ENCODE data around the gene OGFOD3.

The OGFOD3 gene

DNA sequence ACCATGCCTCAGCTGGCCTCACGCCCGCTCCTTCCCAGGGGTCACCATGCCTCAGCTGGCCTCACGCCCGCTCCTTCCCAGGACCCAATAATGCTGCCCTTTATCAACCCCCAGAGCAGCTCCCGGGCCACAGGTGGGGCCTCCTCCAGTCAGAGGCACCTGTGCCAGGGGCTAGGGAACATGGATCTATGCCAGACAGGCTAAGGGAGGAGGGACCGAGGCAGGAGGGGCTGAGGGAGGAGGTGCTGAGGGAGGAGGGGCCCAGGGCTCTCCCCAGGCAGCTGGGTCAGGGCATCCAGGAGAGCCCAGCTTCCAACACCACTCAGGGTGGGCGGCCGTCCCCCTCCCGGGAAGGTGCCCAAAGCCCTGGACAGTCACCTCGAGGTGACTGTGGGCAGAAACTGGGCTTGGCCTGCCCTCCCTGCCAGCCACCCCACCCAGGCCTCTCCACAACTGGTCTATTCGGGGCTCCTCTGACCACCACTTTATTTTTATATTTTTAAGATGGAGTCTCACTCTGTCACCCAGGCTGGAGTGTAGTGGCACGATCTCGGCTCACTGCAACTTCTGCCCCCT, 27.4 kb downstream of the OGFOD3 start:
- TF ChIP-seq, protein P1, sequence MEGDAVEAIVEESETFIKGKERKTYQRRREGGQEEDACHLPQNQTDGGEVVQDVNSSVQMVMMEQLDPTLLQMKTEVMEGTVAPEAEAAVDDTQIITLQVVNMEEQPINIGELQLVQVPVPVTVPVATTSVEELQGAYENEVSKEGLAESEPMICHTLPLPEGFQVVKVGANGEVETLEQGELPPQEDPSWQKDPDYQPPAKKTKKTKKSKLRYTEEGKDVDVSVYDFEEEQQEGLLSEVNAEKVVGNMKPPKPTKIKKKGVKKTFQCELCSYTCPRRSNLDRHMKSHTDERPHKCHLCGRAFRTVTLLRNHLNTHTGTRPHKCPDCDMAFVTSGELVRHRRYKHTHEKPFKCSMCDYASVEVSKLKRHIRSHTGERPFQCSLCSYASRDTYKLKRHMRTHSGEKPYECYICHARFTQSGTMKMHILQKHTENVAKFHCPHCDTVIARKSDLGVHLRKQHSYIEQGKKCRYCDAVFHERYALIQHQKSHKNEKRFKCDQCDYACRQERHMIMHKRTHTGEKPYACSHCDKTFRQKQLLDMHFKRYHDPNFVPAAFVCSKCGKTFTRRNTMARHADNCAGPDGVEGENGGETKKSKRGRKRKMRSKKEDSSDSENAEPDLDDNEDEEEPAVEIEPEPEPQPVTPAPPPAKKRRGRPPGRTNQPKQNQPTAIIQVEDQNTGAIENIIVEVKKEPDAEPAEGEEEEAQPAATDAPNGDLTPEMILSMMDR (IDR thresholded peaks at IDR 0.05; ENCODE audit: low read depth, low read length, missing control alignments), result no peak
- no peak for DNase-seq (ENCODE audit: extremely low read depth, low read depth)
- H3K4me3 ChIP-seq (replicated peaks; ENCODE audit: low read depth, low read length), result no peak overlapping the region

DNA sequence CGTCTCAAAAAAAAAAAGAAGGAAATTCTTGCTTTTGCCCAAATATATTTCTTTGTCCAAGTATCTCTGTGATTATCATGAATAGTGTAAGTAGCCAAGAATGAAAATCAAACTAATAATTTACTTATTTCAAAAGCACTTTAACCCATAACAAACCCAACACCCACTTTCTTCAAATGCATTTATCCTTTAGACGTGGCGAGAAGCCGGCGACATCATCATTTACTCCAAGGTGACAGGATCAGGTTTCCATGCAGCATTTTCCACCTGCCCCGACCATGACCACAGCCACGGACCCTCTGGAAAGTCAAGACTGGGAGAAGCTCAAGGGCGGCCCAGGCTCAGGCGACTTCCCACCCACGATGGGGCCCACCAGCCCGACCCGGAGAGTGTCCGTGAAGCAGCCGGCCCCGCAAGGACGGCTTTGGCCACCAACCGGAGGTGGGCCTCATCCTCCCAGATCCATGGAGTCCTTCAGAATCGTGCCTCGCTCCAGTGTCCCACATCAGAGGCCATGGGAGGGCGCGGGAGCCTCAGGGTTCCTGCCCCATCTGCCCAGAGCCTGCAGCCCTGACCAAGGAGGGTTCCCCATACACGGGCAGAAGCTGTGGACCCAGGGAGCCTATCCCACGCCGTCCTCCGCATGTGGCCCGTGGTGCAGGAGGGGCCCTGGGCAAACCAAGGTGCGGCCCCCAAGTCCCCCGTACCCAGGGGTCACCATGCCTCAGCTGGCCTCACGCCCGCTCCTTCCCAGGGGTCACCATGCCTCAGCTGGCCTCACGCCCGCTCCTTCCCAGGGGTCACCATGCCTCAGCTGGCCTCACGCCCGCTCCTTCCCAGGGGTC, 28.1 kb downstream of the OGFOD3 start:
- no peak for DNase-seq (ENCODE audit: extremely low read depth, low read depth)
- no peak overlapping the region for H3K4me3 ChIP-seq (replicated peaks; ENCODE audit: low read depth, low read length)
- TF ChIP-seq, protein P1 (IDR thresholded peaks at IDR 0.05; ENCODE audit: low read depth, low read length, missing control alignments), result no peak

- no peak for DNase-seq (ENCODE audit: extremely low read depth, low read depth)
- TF ChIP-seq, protein P1 (IDR thresholded peaks at IDR 0.05; ENCODE audit: low read depth, low read length, missing control alignments), result no peak
- no peak overlapping the region for H3K4me3 ChIP-seq (replicated peaks; ENCODE audit: low read depth, low read length)
Measured at GRCh38 chr17:82389379-82389778, 29.0 kb downstream of the OGFOD3 start.

GRCh38 chr17:82388922-82389283, 29.5 kb downstream of the OGFOD3 start:
- DNase-seq (ENCODE audit: extremely low read depth, low read depth), result no peak
- no peak overlapping the region for H3K4me3 ChIP-seq (replicated peaks; ENCODE audit: low read depth, low read length)
- TF ChIP-seq, protein P1 (IDR thresholded peaks at IDR 0.05; ENCODE audit: low read depth, low read length, missing control alignments), result no peak

- TF ChIP-seq, protein P1 (IDR thresholded peaks at IDR 0.05; ENCODE audit: low read depth, low read length, missing control alignments), result no peak
- H3K4me3 ChIP-seq (replicated peaks; ENCODE audit: low read depth, low read length), result no peak overlapping the region
- no peak for DNase-seq (ENCODE audit: extremely low read depth, low read depth)
Measured at GRCh38 chr17:82388223-82388921, 30.0 kb downstream of the OGFOD3 start.

- TF ChIP-seq, protein P1 (IDR thresholded peaks at IDR 0.05; ENCODE audit: low read depth, low read length, missing control alignments), result no peak
- no peak for DNase-seq (ENCODE audit: extremely low read depth, low read depth)
- H3K4me3 ChIP-seq (replicated peaks; ENCODE audit: low read depth, low read length), result no peak overlapping the region
Measured at GRCh38 chr17:82387705-82388106, 30.7 kb downstream of the OGFOD3 start.

All from HFF-Myc (cell line).